ENCODE data around the gene KIF15.

The KIF15 gene, protein sequence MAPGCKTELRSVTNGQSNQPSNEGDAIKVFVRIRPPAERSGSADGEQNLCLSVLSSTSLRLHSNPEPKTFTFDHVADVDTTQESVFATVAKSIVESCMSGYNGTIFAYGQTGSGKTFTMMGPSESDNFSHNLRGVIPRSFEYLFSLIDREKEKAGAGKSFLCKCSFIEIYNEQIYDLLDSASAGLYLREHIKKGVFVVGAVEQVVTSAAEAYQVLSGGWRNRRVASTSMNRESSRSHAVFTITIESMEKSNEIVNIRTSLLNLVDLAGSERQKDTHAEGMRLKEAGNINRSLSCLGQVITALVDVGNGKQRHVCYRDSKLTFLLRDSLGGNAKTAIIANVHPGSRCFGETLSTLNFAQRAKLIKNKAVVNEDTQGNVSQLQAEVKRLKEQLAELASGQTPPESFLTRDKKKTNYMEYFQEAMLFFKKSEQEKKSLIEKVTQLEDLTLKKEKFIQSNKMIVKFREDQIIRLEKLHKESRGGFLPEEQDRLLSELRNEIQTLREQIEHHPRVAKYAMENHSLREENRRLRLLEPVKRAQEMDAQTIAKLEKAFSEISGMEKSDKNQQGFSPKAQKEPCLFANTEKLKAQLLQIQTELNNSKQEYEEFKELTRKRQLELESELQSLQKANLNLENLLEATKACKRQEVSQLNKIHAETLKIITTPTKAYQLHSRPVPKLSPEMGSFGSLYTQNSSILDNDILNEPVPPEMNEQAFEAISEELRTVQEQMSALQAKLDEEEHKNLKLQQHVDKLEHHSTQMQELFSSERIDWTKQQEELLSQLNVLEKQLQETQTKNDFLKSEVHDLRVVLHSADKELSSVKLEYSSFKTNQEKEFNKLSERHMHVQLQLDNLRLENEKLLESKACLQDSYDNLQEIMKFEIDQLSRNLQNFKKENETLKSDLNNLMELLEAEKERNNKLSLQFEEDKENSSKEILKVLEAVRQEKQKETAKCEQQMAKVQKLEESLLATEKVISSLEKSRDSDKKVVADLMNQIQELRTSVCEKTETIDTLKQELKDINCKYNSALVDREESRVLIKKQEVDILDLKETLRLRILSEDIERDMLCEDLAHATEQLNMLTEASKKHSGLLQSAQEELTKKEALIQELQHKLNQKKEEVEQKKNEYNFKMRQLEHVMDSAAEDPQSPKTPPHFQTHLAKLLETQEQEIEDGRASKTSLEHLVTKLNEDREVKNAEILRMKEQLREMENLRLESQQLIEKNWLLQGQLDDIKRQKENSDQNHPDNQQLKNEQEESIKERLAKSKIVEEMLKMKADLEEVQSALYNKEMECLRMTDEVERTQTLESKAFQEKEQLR (N-terminal part only)

DNA sequence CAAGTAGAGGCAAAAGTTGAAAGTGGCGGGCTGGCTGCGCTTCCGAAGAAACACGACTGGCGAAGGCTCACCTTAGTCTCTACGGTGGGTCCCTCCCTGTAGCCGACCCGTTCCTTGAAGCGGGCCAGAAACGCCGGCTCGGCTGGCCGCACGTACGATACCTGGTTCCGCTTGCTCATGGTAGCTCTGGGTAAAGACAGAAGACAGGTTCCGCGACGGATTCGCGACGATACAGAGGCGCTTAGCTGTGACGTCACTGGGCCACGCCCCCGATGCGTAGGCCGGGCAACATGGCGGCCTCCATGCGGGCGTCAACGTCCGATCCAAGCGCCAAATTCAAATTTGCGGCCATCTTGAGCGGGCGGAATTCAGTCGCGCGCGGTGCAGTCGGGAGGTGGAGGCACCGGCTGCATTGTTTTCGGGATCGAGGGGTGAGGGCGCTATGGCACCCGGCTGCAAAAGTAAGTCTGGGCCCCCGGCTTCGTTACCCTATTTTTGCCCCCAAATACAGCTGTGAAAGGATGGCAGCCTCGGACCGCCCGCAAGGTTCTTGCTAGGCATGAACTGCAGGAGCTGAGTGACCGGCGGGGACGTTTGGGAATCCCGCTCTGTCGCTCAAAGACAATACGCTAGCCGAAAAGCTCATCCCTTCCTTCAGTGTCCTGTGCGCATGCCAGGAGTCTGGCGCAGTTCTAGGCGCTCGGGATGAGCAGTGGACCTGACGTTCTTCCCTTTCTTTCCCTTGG is at the start of gene KIF15, which contains the start of gene KIAA1143:
KIF15 (plus strand) TSS at position 371 of the 746 bp plus-strand sequence; CDS start at position 443, 72 bp downstream.
KIAA1143 (minus strand) TSS at position 196 of the 746 bp plus-strand sequence; CDS start at position 179, 17 bp downstream.
- peak; percentile 67 for DNase-seq (ENCODE audit: insufficient read length, low spot score)
- FAIRE-seq = peak; percentile 83
- peak; percentile 63 for TF ChIP-seq POLR2A (IDR thresholded peaks at IDR 0.05; ENCODE audit: low read depth, low read length)

DNA sequence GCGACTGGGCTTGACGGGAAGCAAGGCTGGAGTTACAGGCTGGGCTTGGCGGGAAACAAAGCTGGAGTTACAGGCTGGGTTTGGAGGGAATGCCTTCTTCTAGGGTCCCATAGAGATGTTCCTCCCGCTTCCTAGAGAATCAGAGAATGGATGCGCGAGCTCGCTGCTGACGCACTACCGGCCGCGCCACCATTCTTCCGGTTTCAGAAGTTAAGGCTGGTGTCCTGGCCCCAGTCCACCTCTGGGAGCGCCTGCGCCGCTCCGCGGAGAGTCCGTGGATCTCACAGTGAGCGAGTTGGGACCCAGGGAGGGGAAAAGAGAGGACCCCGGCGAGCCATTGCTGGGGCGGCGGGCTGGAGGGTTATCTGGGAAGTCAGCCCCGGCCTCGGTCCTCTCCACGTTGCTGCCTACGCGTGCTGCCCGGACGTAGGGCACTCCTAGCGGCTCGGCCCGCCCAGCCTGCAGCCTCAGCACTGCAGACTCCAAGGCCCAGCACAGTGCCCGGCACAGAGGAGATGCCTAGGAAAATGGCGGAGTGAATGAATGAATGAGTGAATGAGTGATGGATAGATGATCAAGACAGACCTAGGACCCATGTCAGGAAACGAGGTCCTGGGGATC is 49.0 kb upstream of the KIF15 start, which contains the start of gene ZNF502:
ZNF502 (plus strand) TSS at position 206 of the 621 bp plus-strand sequence. CDS start 7,602 bp downstream, outside the sequence.
- DNase-seq (ENCODE audit: insufficient read length, low spot score) = peak; percentile 49
- no peak for TF ChIP-seq POLR2A (IDR thresholded peaks at IDR 0.05; ENCODE audit: low read depth, low read length)
- FAIRE-seq = peak; percentile 76

DNA sequence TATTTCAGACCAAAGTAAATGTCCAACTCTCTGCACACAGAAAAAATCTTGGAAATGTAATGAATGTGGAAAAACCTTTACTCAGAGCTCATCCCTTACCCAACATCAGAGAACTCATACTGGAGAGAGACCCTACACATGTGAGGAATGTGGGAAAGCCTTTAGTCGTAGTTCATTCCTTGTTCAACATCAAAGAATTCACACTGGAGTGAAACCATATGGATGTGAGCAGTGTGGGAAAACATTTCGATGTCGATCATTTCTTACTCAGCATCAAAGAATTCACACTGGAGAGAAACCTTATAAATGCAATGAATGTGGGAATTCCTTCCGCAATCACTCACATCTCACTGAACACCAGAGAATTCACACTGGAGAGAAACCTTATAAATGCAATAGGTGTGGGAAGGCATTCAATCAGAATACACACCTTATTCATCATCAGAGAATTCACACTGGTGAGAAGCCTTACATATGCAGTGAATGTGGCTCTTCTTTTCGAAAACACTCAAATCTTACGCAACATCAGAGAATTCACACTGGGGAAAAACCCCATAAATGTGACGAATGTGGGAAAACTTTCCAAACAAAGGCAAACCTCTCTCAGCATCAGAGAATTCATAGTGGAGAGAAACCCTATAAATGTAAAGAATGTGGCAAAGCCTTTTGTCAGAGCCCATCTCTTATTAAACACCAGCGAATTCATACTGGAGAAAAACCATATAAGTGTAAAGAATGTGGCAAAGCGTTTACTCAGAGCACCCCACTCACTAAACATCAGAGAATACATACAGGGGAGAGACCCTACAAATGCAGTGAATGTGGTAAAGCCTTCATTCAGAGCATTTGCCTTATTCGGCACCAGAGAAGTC is 40.1 kb upstream of the KIF15 start:
- FAIRE-seq (peak; percentile 38), DNase-seq (ENCODE audit: insufficient read length, low spot score) (no peak)
- no peak for TF ChIP-seq POLR2A (IDR thresholded peaks at IDR 0.05; ENCODE audit: low read depth, low read length)

DNA sequence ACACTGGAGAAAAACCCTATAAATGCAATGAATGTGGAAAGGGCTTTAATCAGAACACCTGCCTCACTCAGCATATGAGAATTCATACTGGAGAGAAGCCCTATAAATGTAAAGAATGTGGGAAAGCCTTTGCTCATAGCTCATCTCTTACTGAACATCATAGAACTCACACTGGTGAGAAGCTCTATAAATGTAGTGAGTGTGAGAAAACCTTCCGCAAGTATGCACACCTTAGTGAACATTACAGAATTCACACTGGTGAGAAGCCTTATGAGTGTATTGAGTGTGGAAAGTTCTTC is 39.5 kb upstream of the KIF15 start:
- no peak for FAIRE-seq
- no peak for TF ChIP-seq POLR2A (IDR thresholded peaks at IDR 0.05; ENCODE audit: low read depth, low read length)
- no peak for DNase-seq (ENCODE audit: insufficient read length, low spot score)

DNA sequence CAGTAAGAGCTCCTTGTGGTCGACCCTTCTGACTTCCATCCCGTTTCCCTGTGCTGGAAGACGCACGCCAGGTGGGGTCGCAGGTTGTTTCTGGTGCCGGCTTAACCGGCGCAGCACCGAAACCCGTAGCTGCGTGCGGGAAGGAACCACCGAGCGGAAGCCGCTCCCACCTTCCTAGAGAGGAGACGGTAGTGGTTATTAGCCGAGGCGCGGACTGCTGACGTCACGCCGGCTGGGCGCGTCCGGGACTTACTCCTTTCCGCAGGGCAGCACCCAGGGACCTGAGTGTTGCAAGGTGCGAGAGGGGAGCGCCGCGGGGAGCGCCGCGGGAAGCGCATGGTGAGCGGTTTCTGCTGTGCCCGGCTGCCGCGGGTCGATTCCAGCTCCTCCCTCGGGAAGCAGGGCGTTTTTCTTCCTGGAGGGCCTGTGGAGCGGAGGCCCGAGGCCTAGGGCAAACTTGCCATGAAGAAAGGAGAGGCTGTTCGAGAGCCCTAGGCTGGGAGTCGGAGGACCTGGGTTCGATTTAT is 32.1 kb upstream of the KIF15 start, which contains the start of gene ZNF501:
ZNF501 (plus strand) TSS at position 252 of the 527 bp plus-strand sequence. CDS start 4,787 bp downstream, outside the sequence.
- no peak for TF ChIP-seq POLR2A (IDR thresholded peaks at IDR 0.05; ENCODE audit: low read depth, low read length)
- no peak for FAIRE-seq
- peak; percentile 40 for DNase-seq (ENCODE audit: insufficient read length, low spot score)

DNA sequence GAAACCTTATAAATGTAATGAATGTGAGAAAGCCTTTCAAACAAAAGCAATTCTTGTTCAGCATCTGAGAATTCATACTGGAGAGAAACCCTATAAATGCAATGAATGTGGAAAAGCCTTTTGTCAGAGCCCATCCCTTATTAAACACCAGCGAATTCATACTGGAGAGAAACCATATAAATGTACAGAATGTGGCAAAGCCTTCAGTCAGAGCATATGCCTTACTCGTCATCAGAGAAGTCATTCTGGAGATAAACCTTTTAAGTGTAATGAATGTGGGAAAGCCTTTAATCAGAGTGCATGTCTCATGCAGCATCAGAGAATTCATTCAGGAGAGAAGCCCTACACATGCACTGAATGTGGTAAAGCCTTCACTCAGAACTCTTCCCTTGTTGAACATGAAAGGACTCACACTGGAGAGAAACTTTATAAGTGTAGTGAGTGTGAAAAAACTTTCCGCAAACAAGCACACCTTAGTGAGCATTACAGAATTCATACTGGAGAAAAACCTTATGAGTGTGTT is 26.9 kb upstream of the KIF15 start:
- TF ChIP-seq POLR2A (IDR thresholded peaks at IDR 0.05; ENCODE audit: low read depth, low read length) = no peak
- FAIRE-seq (no peak), DNase-seq (ENCODE audit: insufficient read length, low spot score) (no peak)

DNA sequence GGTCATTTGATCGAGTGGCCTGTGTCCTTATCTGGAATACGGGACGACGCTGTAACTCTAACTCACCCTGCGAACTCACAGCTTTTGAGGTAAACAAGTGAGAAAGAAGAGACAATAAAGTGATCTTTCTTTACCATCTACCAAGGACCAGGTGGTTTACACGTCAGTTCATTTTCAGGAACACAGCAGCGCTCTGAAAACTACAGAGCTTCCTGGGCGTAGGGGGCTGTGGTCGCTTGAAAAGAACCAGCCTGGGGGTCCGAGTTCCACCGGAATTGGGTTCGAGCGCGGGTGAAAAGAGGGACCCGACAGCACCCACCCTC is 532 bp upstream of the KIF15 start:
- TF ChIP-seq POLR2A (IDR thresholded peaks at IDR 0.05; ENCODE audit: low read depth, low read length) = no peak
- FAIRE-seq = no peak
- no peak for DNase-seq (ENCODE audit: insufficient read length, low spot score)

DNA sequence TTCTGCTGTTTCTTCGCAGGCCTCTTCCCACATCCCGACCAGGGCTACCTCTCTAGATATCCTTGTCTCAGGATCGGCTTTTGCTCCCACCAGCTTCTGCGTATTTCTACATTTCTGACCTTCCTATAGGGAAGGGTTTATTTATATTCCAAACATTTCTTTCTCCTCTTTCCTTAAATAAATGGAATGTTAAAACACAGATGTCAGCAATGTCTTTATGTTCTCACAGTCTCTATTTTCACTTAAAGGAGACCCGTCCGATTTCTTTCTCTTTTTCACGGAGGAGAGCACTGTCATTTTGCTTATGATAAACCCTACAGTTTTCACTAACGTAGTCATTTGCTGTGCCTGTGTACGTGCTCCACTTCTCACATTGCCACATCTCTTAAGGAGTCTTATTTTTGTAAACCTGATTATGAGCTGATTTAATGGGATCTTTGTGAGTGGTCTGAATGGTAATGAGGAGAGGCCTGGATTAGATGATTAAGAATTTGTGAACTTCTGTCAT is 630 bp downstream of the KIF15 start:
- FAIRE-seq = no peak
- TF ChIP-seq POLR2A (IDR thresholded peaks at IDR 0.05; ENCODE audit: low read depth, low read length) = no peak
- DNase-seq (ENCODE audit: insufficient read length, low spot score) = no peak

DNA sequence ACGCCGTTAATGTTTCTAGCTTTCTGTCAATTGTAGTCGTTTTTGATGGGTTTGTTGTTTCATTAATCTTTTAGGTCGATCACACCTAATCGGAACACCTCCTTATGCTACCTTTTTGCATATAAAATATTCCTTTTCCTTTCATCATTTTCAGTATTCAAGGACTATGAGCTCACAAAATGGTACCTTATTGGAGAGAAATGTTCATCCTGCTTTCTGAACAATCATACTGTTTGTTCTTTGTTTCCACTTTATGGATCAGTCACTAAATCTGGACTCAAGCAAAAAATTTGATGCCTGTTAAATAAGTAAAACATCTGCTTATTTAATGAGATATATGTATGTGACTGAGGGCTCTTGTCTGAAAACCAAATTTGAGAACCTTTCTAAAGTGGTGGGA is 1.1 kb downstream of the KIF15 start:
- no peak for TF ChIP-seq POLR2A (IDR thresholded peaks at IDR 0.05; ENCODE audit: low read depth, low read length)
- DNase-seq (ENCODE audit: insufficient read length, low spot score) (no peak), FAIRE-seq (no peak)

DNA sequence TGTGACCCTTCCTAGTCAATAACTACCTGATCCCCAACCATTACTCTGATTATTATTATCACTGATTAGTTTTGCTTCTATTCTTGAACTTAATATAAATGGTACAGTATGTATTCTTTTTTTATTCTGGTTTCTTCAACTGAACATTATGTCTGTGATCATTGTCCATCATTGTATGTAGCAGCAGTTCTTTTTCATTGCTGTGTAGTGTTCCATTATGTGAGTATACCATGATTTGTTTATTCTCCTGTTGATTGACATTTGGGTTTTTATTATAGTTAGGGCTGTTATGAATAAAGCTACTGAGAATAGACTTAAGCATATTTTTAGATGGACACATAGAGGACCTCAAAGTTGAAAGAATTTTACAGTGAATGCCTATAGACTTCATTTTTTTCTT is 2.7 kb downstream of the KIF15 start:
- no peak for FAIRE-seq
- no peak for DNase-seq (ENCODE audit: insufficient read length, low spot score)
- no peak for TF ChIP-seq POLR2A (IDR thresholded peaks at IDR 0.05; ENCODE audit: low read depth, low read length)

Measured in H54 (cell line).